IPS-20b (cell line): ENCODE data around the gene FAM114A2.

Experiments
- H3K27ac ChIP-seq: one replicate; pipeline ENCODE4 v1.5.1; 2013; ENCODE audit warnings: low read length
- H3K27me3 ChIP-seq: 2 replicates; pipeline ENCODE4 v1.6.1; 2013; ENCODE audit warnings: mild to moderate bottlenecking, low read length, inconsistent platforms; ENCODE audit not compliant: insufficient read depth
- H3K36me3 ChIP-seq: 2 replicates; pipeline ENCODE4 v1.6.1; 2013; ENCODE audit warnings: low read depth, mild to moderate bottlenecking, inconsistent platforms, low read length, moderate library complexity; ENCODE audit not compliant: insufficient read depth
- H3K4me1 ChIP-seq: 2 replicates; pipeline ENCODE4 v1.6.1; 2013; ENCODE audit warnings: mild to moderate bottlenecking, control low read depth, inconsistent platforms, low read length, moderate library complexity; ENCODE audit not compliant: insufficient read depth
- H3K4me3 ChIP-seq: 2 replicates; pipeline ENCODE4 v1.5.1; 2013; ENCODE audit warnings: mild to moderate bottlenecking, low read length, inconsistent platforms
- H3K9ac ChIP-seq: 2 replicates; pipeline ENCODE4 v1.6.1; 2013; ENCODE audit warnings: low read depth, mild to moderate bottlenecking, inconsistent platforms, low read length, moderate library complexity
- H3K9me3 ChIP-seq: 2 replicates; pipeline ENCODE4 v1.6.1; 2013; ENCODE audit warnings: mild to moderate bottlenecking, low read depth, low read length, inconsistent platforms; ENCODE audit not compliant: insufficient read depth

Gene FAM114A2

DNA sequence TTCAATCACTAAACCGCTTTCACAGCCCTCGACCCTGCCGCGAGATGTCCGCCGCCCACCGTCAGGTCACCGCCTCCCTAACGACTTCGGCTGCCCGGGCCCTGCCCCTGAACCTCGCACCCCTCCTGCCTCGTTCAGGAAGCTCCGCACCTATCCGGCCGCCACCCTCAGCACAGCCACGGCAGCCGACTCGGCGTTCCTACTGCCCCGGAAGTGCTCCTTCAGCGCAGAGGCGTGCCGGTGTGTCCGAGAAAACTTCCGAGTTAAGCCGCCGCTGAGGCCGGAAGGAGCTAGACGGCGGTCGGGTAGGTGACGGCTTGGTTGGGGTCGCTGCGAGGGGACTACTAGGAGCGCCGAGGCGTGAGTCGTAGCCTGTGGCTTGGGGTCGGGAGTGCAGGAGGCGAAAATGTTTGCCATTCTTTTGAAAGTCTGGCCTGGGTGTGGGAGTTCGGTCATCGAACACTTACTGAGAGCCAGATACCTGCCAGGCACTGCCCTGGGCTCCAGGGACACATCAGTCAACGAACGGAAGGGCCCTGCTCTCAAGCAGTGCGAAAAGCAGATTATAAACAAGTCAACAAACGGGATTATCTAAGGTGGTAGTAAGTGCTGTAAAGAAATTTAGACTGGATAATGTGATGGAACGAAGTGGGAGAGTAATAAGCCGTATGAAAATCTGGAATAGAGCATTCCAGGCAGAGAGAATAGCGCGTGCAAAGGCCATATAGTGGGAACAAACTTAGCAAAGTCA, at the start of gene FAM114A2, which contains the start of gene MFAP3:
TSS of gene FAM114A2 (minus strand) at position 204 of the 751 bp plus-strand sequence. CDS start 3,957 bp downstream, outside the sequence.
TSS of gene MFAP3 (plus strand) at position 261 of the 751 bp plus-strand sequence. CDS start 10,756 bp downstream, outside the sequence.
- H3K36me3 ChIP-seq: no peaks in the 10 kb centered on the region
- H3K9ac ChIP-seq: peak within 1 kb of the TSS; percentile 83
- no peak within 1 kb of the TSS for H3K27ac ChIP-seq

DNA sequence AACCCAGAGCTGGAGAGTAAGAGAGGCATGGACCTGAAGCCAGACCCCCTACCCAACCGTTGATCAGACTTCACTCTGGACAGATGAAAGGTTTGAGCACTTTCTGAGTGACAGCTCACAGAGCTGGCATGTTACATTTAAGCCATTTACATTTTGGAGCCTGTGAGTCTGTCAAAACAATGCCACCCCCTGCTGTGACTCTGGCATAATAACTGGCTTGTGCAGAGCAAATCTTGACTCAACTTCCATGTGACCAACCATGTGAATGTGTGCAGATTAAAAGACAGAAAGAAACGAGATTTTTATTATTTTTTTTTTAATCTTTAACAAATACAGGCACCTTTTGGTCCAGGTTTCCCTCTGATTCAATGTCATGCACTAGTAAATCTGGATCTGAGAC, 48.5 kb upstream of the FAM114A2 start:
- no peak overlapping the region for H3K27ac ChIP-seq
- no peaks in the 10 kb centered on the region for H3K9me3 ChIP-seq
- H3K36me3 ChIP-seq: no peaks in the 10 kb centered on the region
- H3K27me3 ChIP-seq: no peaks in the 10 kb centered on the region; the same call in 1 of the 2 replicates
- H3K9ac ChIP-seq: no peak overlapping the region
- peaks cover 17% of the 10 kb centered on the region; the same call in 1 of the 2 replicates for H3K4me1 ChIP-seq
- no peak overlapping the region for H3K4me3 ChIP-seq

More for the DNA sequence above, at the start of gene FAM114A2, which contains the start of gene MFAP3:
- H3K4me1 ChIP-seq: peaks cover 4% of the 10 kb centered on the region; the same call in 1 of the 2 replicates
- no peaks in the 10 kb centered on the region for H3K9me3 ChIP-seq
- peak within 1 kb of the TSS; percentile 96 for H3K4me3 ChIP-seq
- no peaks in the 10 kb centered on the region for H3K27me3 ChIP-seq

DNA sequence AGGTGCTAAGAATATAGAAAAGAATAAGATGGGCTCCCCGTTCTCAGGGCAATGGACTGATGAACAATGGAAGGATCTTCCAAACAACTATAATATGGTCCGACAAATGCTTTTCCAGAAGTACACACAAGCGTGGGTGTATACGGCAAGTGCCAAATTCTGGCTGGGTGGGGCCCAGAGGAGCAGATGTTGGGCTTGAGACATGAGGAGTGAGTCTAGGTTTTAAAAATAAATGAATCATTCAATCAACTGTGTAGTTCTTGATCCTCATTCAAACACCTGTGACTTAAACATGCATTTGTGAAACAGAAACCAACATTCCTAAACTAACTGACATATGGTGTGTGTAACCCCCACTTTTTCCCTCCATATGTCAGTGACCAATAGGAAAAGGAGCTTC, 47.9 kb upstream of the FAM114A2 start:
- H3K9ac ChIP-seq: no peak overlapping the region
- H3K4me1 ChIP-seq: peaks cover 17% of the 10 kb centered on the region; the same call in 1 of the 2 replicates
- no peak overlapping the region for H3K27ac ChIP-seq
- H3K27me3 ChIP-seq: no peaks in the 10 kb centered on the region; the same call in 1 of the 2 replicates
- no peaks in the 10 kb centered on the region for H3K9me3 ChIP-seq
- H3K4me3 ChIP-seq: no peak overlapping the region
- H3K36me3 ChIP-seq: no peaks in the 10 kb centered on the region

DNA sequence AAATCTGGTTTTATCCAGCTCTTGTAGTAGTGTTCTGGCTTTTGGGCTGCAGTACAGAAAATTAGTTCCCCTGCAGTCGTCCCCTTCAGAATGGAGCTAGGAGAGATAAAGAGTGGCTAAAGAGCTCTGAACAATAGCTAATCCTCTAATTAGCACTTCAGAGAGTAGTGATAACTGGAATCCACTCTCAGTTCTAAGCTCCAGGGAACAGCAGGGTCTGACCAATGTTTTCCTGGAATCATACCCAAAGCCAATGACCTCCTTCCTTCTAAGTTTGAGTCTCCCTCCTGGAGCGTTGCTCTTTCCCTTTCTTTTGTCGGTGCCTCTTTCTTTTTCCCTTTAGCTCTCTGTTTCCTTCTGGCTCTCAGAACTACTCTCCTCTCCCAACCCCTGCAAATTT, 47.4 kb upstream of the FAM114A2 start:
- Histone ChIP-seq H3K27me3 (no peaks in the 10 kb centered on the region; the same call in 1 of the 2 replicates), H3K9me3 (no peaks in the 10 kb centered on the region), H3K9ac (no peak overlapping the region), H3K4me1 (peaks cover 17% of the 10 kb centered on the region; the same call in 1 of the 2 replicates), H3K27ac (no peak overlapping the region), H3K4me3 (no peak overlapping the region), H3K36me3 (no peaks in the 10 kb centered on the region)

DNA sequence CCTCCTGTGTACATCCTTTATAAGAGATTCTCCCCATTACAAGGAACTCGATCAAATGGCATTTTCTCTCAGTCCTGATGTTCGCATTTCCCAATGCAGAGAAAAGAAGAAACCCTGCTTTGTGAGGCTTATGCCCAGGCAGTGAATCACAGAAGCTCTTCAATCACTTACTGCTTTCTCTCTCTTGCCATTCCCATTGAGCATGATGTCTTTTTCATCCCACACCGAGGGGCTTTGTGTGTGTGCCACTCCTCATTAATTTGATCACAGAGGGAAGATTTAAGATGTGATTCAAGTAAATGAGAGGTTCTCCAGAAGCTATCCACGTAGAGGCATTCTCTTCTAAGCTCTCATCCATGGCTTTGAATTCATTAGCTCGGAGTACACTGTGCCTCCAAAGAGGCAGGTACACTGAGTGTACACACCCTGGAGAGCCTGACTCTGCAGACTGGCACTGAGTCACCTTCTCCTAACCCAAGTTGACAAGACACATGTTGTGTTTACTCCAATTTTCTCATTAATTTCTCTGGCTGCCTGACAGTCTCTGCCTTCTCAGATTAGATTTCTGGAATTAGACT, 45.4 kb upstream of the FAM114A2 start:
- no peak overlapping the region for H3K27ac ChIP-seq
- H3K27me3 ChIP-seq: no peaks in the 10 kb centered on the region; the same call in 1 of the 2 replicates
- H3K9me3 ChIP-seq: no peaks in the 10 kb centered on the region
- H3K4me3 ChIP-seq: no peak overlapping the region
- H3K36me3 ChIP-seq: no peaks in the 10 kb centered on the region
- peaks cover 17% of the 10 kb centered on the region; the same call in 1 of the 2 replicates for H3K4me1 ChIP-seq
- H3K9ac ChIP-seq: no peak overlapping the region

DNA sequence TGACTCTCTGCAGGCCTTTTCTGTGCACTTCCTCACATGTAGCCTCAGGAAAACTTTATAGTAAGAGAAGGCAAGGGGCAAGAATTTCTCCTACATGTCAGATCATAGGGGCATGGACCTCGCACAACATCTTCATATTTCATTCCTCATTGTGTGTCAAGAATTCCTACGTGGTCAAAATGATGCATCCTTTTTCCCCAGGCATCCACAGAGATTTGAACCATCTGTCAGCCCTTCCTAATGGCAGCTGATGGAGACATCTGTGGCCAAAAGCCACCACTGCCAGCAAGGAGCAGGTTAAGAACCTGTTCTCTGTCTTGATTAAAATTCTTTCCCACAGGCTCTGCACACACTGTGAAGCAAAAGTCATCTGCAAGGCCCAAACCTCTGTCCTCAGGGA, 42.5 kb upstream of the FAM114A2 start:
- Histone ChIP-seq H3K27me3 (no peaks in the 10 kb centered on the region; the same call in 1 of the 2 replicates), H3K4me1 (peaks cover 26% of the 10 kb centered on the region; the same call in 1 of the 2 replicates), H3K4me3 (no peak overlapping the region), H3K36me3 (no peaks in the 10 kb centered on the region), H3K9me3 (no peaks in the 10 kb centered on the region), H3K27ac (no peak overlapping the region), H3K9ac (no peak overlapping the region)

DNA sequence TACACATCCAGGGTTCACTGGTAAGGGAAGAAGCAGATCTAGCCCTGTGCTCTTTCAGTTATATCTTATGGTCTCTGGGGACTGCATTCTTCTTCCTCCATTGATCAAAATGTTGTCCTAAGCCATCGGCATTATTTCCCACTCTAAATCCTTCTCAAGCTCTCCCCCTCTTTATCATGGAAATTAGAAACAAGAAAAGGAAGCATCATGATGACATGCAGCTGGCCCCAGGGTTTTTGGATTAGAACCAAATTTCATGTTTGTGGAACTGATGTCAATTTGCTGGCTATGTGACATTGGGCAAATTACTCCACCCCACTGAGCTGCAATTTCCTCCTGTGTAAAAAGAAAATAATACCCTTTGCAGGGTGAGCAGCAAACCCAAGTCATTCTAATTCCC, 39.6 kb upstream of the FAM114A2 start:
- Histone ChIP-seq H3K4me1 (peaks cover 13% of the 10 kb centered on the region; the same call in 1 of the 2 replicates), H3K27ac (no peak overlapping the region), H3K9me3 (no peaks in the 10 kb centered on the region)

DNA sequence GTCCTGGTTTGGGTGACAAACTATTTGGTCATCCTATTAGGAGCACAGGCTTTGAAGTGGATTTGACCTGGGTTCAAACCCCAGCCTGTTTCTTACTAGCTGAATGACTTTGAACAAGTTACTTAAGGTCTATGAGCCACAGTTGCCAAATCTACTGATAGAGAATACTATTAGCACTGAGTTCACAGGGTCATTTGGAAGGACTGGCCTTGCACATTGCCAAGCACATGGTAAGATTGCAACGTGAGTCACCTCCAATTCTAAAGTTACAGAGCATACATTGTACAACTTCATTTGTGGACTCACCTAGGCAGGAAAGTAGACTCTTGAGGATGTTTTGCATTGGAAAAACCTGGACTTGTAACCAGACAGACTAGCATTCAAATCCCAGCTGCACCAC, 39.0 kb upstream of the FAM114A2 start:
- Histone ChIP-seq H3K36me3 (no peaks in the 10 kb centered on the region), H3K9me3 (no peaks in the 10 kb centered on the region), H3K9ac (no peak overlapping the region), H3K27me3 (no peaks in the 10 kb centered on the region; the same call in 1 of the 2 replicates), H3K4me1 (peaks cover 12% of the 10 kb centered on the region; the same call in 1 of the 2 replicates), H3K27ac (no peak overlapping the region), H3K4me3 (no peak overlapping the region)

More for the DNA sequence above, 39.6 kb upstream of the FAM114A2 start:
- no peaks in the 10 kb centered on the region; the same call in 1 of the 2 replicates for H3K27me3 ChIP-seq
- no peaks in the 10 kb centered on the region for H3K36me3 ChIP-seq
- no peak overlapping the region for H3K4me3 ChIP-seq
- H3K9ac ChIP-seq: no peak overlapping the region

DNA sequence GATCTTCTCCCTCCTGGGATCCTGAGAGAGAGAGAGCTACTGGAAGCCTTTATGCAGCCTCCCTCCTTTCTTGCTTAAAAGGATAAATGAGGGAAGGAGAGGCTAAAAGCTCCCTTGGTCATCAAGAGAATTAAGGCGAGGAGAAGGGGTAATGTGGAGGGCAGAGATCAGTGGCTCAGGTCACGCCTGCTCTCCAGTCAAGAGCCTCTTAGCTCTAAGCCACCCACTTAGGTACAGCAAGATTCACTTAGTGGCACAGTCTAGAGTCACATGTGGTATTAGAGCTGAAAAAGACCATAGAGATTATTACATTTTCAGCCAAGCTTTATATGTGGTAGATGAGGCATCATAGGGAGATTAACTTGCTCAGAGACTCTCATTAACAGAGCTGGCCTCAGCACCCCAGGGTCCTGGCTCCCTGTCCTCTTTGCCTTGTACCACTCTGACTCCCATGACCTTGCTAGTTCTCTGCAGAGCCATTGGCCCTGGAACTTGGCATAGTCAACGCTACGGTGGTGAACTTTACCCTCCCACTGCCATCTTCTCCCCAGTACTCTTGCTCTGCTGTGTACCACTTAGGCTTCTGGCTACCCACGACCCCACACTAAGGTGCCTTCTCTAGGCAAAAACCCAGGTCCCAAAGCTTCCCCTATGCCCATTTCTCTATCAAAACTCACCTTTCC, 37.7 kb upstream of the FAM114A2 start:
- Histone ChIP-seq H3K9me3 (no peaks in the 10 kb centered on the region), H3K4me3 (no peak overlapping the region), H3K9ac (no peak overlapping the region), H3K36me3 (no peaks in the 10 kb centered on the region), H3K27me3 (no peaks in the 10 kb centered on the region; the same call in 1 of the 2 replicates), H3K27ac (no peak overlapping the region), H3K4me1 (peaks cover 12% of the 10 kb centered on the region; the same call in 1 of the 2 replicates)

DNA sequence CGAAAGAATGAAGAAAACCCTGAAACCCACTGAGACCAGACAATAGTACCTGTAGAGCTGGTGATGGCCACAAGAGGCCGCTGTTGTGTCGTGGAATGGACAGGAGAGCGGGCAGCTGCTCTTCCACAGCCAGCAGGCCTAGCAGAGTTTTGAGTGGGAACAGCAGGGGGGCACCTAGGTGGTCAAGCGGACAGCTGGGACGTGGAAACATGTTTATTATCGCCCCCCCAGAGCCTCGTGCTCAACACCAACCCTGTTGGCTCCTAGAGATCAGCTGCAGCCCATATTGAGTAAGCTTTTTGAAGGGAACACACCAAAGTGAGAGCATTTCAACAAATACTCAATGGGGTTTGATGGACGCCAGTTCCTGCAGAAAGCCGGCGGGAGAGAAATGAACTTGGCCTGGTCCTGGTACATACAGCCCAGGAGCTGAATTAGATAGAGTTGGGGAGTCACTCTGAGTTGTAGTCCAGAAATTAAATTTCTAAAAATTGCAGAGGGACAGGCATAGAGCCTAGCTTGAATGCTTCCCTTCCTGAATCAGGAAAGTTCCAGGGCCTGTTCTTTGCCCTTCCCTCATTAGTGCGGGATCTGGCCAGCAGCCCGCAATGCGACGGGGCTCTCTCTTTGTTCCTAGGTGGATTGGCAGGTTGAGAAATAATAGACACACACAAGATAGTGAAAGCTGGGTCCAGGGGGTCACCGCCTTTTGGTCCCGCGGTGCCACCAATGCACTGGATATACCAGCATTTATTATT, 33.9 kb upstream of the FAM114A2 start:
- H3K27ac ChIP-seq: no peak overlapping the region
- H3K36me3 ChIP-seq: no peaks in the 10 kb centered on the region
- no peaks in the 10 kb centered on the region for H3K9me3 ChIP-seq
- no peaks in the 10 kb centered on the region; the same call in 1 of the 2 replicates for H3K27me3 ChIP-seq
- no peak overlapping the region for H3K9ac ChIP-seq
- no peaks in the 10 kb centered on the region for H3K4me1 ChIP-seq
- H3K4me3 ChIP-seq: no peak overlapping the region
